ENCODE measurements around the gene HMOX1. TPM values are rescaled to one million over a fixed set of nuclear protein-coding genes. Genes with fewer than 3 reads are reported as not detected.

The HMOX1 gene
- total RNA-seq, 2 donors from 2014 or later, result 1.9 to 11.1 TPM

- Histone ChIP-seq H3K9me3 (no peaks in the 10 kb centered on the region), H3K36me3 (no peaks in the 10 kb centered on the region), H3K27ac (no peak overlapping the region), H3K27me3 (no peaks in the 10 kb centered on the region), H3K4me1 (no peaks in the 10 kb centered on the region), H3K4me3 (no peak overlapping the region)
- DNase-seq (ENCODE audit: low spot score), result no peak
- no peak for TF ChIP-seq CTCF (IDR thresholded peaks at IDR 0.05)
Measured at GRCh38 chr22:35441489-35442100, 60.7 kb downstream of the HMOX1 start.

GRCh38 chr22:35442471-35442870, 61.6 kb downstream of the HMOX1 start:
- H3K9me3 ChIP-seq, result no peaks in the 10 kb centered on the region
- no peak overlapping the region for H3K4me3 ChIP-seq
- TF ChIP-seq CTCF (IDR thresholded peaks at IDR 0.05), result no peak
- no peak overlapping the region for H3K27ac ChIP-seq
- H3K4me1 ChIP-seq, result no peaks in the 10 kb centered on the region
- DNase-seq (ENCODE audit: low spot score), result no peak
- H3K27me3 ChIP-seq, result no peaks in the 10 kb centered on the region
- no peaks in the 10 kb centered on the region for H3K36me3 ChIP-seq

DNA sequence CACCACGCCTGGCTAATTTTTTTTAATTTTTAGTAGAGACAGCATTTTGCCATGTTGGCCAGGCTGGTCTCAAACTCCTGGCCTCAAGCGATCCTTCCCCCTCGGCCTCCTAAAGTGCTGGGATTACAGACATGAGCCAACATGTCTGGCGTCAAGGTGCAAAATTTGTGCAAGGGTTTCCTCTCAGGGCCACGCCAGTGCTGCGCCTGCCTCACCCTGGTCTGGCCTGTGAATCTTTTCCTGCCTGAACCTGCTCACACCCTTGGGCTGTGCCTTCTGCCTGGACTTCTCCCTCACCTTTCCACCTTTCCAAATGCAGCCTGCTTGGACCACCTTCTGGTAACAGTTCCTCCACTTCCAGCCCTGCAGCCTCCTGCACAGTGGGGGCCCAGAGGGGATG, 62.4 kb downstream of the HMOX1 start:
- no peaks in the 10 kb centered on the region for H3K36me3 ChIP-seq
- no peaks in the 10 kb centered on the region for H3K9me3 ChIP-seq
- no peak overlapping the region for H3K4me3 ChIP-seq
- H3K27me3 ChIP-seq, result no peaks in the 10 kb centered on the region
- no peak overlapping the region for H3K27ac ChIP-seq
- H3K4me1 ChIP-seq, result no peaks in the 10 kb centered on the region
- DNase-seq (ENCODE audit: low spot score), result no peak
- no peak for TF ChIP-seq CTCF (IDR thresholded peaks at IDR 0.05)

Small RNA genes within 50 kb of the gene (microRNA-seq; reads per million reads assigned to microRNA genes)
- gene MIR3909 (ENCODE audit: borderline number of aligned reads in 2 of 2, borderline replicate concordance in 1 of 2), result 4.9 to 5.0 reads per million in 2 donors
- gene MIR6069 (ENCODE audit: borderline number of aligned reads in 2 of 2, borderline replicate concordance in 1 of 2), result 0 reads per million in 2 donors

Other genes with a start within 250 kb of the HMOX1 start
- 1 to 10 TPM; 9.6 to 9.8 TPM for gene HMGXB4, start 123.6 kb upstream of the HMOX1 start, total RNA-seq
- 100 to 1,000 TPM; 108 TPM for gene TOM1, start 81.2 kb upstream of the HMOX1 start, total RNA-seq
- gene MCM5, start 19.0 kb downstream of the HMOX1 start, total RNA-seq, result 1 to 10 TPM; 5.3 to 6.8 TPM
- gene RASD2, start 159.7 kb downstream of the HMOX1 start, total RNA-seq, result 1 to 10 TPM in 1 of 2 donors, under 1 TPM in 1; 0.94 to 3.1 TPM
- gene MB, start 236.2 kb downstream of the HMOX1 start, total RNA-seq, result 1,000 to 10,000 TPM; 6,650 to 9,762 TPM